GM23248 (cell line): ENCODE results near the gene SND1.

Experiments
- EZH2 ChIP-seq: fragments of 200-600 bp; sonication (generic); IDR thresholded peaks from 2 replicates; pipeline ENCODE4 v1.6.1; 2018; ENCODE audit warnings: antibody characterized with exemption, mild to moderate bottlenecking; ENCODE audit not compliant: insufficient read depth, poor library complexity, severe bottlenecking
- EZH2phosphoT487 ChIP-seq: fragments of 200-600 bp; sonication (generic); IDR thresholded peaks from 2 replicates; pipeline ENCODE4 v1.6.1; 2018; ENCODE audit warnings: antibody characterized with exemption, moderate library complexity, mild to moderate bottlenecking, low read depth; ENCODE audit not compliant: insufficient read depth

GRCh38 chr7:127816354-127817190 is 164.6 kb downstream of the SND1 start:
- TF ChIP-seq EZH2 = no peak
- no peak for TF ChIP-seq EZH2phosphoT487
